Ammon's horn (tissue), 1 donor: ENCODE measurements around the gene IFFO2.

Experiments used
- DNase-seq: peaks from one replicate; pipeline ENCODE4 v3.0.0-alpha.2; 2016; ENCODE audit warnings: low spot score

IFFO2 gene

GRCh38 chr1:18919197-18919905, 37.1 kb downstream of the IFFO2 start:
- no peak for DNase-seq

GRCh38 chr1:18918417-18918816, 38.1 kb downstream of the IFFO2 start:
- no peak for DNase-seq

- no peak for DNase-seq
These were observed 39.2 kb downstream of the IFFO2 start for GRCh38 chr1:18917071-18917799.

- peak; percentile 72 for DNase-seq
These were observed 41.1 kb downstream of the IFFO2 start for GRCh38 chr1:18915341-18915740.

GRCh38 chr1:18913065-18913835, 43.2 kb downstream of the IFFO2 start:
- peak; percentile 78 for DNase-seq

- DNase-seq: no peak
These were observed 43.9 kb downstream of the IFFO2 start for GRCh38 chr1:18912550-18912949.

GRCh38 chr1:18908911-18909771, 47.3 kb downstream of the IFFO2 start:
- no peak for DNase-seq

GRCh38 chr1:18907917-18908845, 48.3 kb downstream of the IFFO2 start:
- peak; percentile 59 for DNase-seq

- DNase-seq: peak; percentile 83
These were observed 49.2 kb downstream of the IFFO2 start for GRCh38 chr1:18907021-18907916.

- no peak for DNase-seq
These were observed 53.2 kb downstream of the IFFO2 start for GRCh38 chr1:18903291-18903756.

- peak; percentile 99 for DNase-seq
These were observed 53.8 kb downstream of the IFFO2 start, which contains the start of gene ALDH4A1 for GRCh38 chr1:18902523-18903290. Gene ALDH4A1, minus strand, starts transcription at chr1:18902555. Its CDS starts 32 bp downstream, at chr1:18902523.

- DNase-seq: no peak
These were observed 54.4 kb downstream of the IFFO2 start for GRCh38 chr1:18901952-18902522.

- no peak for DNase-seq
These were observed 55.1 kb downstream of the IFFO2 start for GRCh38 chr1:18901147-18901951.

- DNase-seq: no peak
These were observed 56.1 kb downstream of the IFFO2 start for GRCh38 chr1:18900303-18900841.

GRCh38 chr1:18899363-18900049, 57.0 kb downstream of the IFFO2 start:
- DNase-seq: no peak

GRCh38 chr1:18898567-18898966, 57.9 kb downstream of the IFFO2 start:
- no peak for DNase-seq
